GM06990 (cell line): Measurements from ENCODE around the gene CTIF.

ENCODE experiments used
- DNase-seq: peaks from one replicate; pipeline ENCODE4 v3.0.0-alpha.2; 2011; ENCODE audit not compliant: insufficient read length; ENCODE audit errors: extremely low read depth
- H3K27me3 ChIP-seq: replicated peaks from 2 replicates; pipeline ENCODE4 v1.6.0; 2011; ENCODE audit warnings: low read length; ENCODE audit not compliant: control insufficient read depth, insufficient read depth
- H3K36me3 ChIP-seq: 2 replicates; pipeline ENCODE4 v1.5.1; 2011; ENCODE audit warnings: low read length; ENCODE audit not compliant: control insufficient read depth, insufficient read depth
- H3K4me3 ChIP-seq: replicated peaks from 2 replicates; pipeline ENCODE4 v1.5.1; 2011; ENCODE audit warnings: low read depth, mild to moderate bottlenecking, control low read depth, low read length
- CTCF ChIP-seq: IDR thresholded peaks from 2 replicates; pipeline ENCODE4 v1.5.1; 2011; ENCODE audit warnings: low read length, control low read depth, mild to moderate bottlenecking, inconsistent platforms; ENCODE audit not compliant: insufficient read depth, poor library complexity, severe bottlenecking

The CTIF gene

DNA sequence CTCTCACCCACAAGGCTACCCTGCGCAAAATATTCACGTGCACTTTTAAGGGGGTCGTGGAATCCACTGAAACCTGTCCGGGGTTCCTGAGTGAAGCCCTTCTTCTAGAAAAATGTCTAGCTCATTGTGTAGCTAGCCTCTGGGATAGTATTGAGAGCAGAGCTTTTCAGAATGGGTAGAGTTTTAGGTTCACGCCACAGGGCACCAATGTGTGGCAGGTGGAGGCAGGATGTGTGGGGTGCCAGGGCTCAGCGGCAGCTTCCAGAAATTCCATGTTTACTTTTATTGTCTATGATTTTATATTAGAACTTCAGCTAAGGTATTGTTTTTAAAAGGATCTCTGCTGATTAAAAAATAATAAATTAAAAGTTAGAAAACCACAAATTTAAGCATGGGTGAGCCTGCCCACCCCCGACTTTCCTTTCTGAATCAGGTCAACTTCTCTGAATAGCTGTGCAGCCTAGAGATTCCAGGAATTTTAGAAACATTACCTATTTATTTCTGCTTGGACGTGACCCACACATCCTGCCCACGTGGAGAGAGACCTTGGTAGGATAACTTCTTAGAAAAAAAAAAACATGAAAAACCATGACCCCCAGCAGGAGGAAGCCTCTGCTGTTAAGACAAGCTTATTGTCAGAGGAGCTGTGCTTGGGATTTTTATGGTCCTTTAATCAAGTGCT is 163.7 kb downstream of the CTIF start:
- TF ChIP-seq CTCF: no peak
- DNase-seq: no peak
- H3K4me3 ChIP-seq: no peak overlapping the region
- H3K36me3 ChIP-seq: no peaks in the 10 kb centered on the region
- no peaks in the 10 kb centered on the region for H3K27me3 ChIP-seq

DNA sequence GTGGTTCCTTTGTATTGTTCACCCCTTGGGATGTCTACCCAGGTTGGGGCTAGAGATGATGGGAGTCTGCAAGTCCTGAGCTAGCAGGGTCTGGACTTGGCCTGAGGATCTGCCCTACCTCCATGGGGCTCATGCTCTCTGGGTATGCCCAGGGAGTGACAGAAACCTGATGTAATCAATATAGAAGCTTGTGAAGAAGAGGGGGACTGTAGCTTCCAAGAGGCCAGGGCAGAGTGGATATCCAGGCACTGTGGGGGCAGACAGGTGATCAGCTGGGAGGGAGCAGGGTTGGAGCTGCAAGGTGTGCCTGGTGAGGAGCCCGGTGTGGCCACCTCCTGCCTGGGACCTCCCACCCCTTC is 164.2 kb downstream of the CTIF start:
- Histone ChIP-seq H3K4me3 (no peak overlapping the region), H3K27me3 (no peaks in the 10 kb centered on the region), H3K36me3 (no peaks in the 10 kb centered on the region)
- no peak for DNase-seq
- no peak for TF ChIP-seq CTCF

- Histone ChIP-seq H3K27me3 (no peaks in the 10 kb centered on the region), H3K36me3 (no peaks in the 10 kb centered on the region), H3K4me3 (no peak overlapping the region)
- no peak for DNase-seq
- no peak for TF ChIP-seq CTCF
Observed at GRCh38 chr18:48703418-48703817, 164.6 kb downstream of the CTIF start.

DNA sequence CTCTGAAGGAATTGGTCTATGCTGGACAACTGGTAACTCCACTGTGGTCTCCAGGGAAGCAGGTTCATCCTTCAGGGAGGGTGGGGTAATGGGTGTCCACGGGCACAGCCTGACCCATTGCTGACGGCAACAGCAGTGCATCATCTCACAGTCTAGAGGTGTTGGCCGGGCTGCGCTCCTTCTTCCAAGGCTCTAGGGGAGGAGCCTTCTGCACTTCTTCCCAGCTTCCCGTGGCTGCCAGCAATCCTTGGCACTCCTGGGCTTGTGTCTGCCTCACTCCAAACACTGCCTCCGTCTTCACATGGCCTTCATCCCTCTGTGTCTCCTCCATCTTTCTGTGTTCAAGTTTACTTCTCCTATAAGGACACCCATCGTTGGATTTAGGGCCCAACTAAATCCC is 166.2 kb downstream of the CTIF start:
- no peak for TF ChIP-seq CTCF
- Histone ChIP-seq H3K4me3 (no peak overlapping the region), H3K27me3 (no peaks in the 10 kb centered on the region), H3K36me3 (no peaks in the 10 kb centered on the region)
- DNase-seq: no peak

DNA sequence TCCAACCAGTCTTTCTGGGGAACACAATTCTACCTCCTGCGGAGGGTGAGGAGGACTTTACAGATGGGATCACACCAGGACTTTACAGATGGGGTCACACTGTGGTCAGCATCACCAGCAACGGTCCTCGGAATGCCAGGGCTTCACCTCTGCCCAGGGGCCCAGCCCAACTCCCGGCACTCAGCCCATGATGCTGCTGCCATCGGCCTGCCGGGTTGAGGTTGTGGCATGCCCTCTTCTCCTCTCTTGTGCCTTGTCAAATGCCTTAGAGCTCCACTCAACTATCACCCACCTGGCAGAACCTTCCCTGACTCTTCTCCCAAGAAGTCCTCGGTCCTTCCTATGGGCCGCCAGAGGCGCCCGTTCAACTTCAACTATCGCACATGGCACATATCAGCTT is 166.7 kb downstream of the CTIF start:
- Histone ChIP-seq H3K27me3 (no peaks in the 10 kb centered on the region), H3K4me3 (no peak overlapping the region), H3K36me3 (no peaks in the 10 kb centered on the region)
- no peak for DNase-seq
- no peak for TF ChIP-seq CTCF

GRCh38 chr18:48706731-48707130 is 167.9 kb downstream of the CTIF start:
- Histone ChIP-seq H3K27me3 (no peaks in the 10 kb centered on the region), H3K36me3 (no peaks in the 10 kb centered on the region), H3K4me3 (no peak overlapping the region)
- no peak for DNase-seq
- no peak for TF ChIP-seq CTCF
